COLO668 (cell line): ENCODE results near the gene DENND5A.
"Not testable (repeated sequence)": the region's sequence is repeated elsewhere in the genome, so short reads cannot be mapped to it uniquely, and the experiment has no call there.

Experiments
- DNase-seq: peaks from one replicate; lab custom pipeline; 2025; ENCODE audit not compliant: unreplicated experiment; lab: John Stamatoyannopoulos, UW

DENND5A gene

DNA sequence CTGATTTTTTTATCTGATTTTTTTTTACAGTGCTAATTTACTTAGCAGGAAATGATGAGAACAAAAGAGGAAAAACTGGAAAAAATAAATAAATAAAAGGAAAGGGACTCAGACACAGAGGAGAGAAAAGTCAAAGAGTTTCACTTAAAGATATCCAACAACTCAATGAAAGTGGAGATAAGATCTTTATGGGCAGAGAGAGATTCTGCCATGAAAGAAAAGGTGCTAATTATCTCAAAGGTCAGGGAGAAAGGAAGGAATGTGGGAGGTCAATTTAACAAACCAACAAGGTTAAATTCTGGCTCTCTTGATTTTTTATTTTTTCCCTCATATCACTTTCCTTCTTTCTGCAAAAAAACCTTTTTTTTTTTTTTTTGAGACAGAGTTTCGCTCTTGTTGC lies 86.0 kb downstream of the DENND5A start:
- DNase-seq = no peak

DNA sequence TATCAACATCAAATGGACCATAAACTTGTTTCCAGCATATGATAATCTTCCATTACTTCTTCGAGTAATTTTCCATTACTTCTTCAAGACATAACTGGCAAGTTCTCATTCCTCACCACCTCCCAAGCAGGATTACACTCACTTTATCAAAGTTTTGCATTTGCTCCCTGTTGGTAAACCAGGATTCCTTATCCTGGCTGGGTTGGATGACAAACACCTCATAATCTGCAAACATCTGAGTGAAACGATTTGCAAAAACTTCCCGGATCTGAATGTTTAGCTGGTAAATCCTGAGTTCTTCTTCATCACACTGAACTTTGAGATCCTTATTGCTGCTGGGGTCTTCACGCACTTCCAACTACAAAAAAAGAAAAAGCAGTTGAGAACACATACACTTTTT lies 86.4 kb downstream of the DENND5A start:
- DNase-seq = no peak

DNA sequence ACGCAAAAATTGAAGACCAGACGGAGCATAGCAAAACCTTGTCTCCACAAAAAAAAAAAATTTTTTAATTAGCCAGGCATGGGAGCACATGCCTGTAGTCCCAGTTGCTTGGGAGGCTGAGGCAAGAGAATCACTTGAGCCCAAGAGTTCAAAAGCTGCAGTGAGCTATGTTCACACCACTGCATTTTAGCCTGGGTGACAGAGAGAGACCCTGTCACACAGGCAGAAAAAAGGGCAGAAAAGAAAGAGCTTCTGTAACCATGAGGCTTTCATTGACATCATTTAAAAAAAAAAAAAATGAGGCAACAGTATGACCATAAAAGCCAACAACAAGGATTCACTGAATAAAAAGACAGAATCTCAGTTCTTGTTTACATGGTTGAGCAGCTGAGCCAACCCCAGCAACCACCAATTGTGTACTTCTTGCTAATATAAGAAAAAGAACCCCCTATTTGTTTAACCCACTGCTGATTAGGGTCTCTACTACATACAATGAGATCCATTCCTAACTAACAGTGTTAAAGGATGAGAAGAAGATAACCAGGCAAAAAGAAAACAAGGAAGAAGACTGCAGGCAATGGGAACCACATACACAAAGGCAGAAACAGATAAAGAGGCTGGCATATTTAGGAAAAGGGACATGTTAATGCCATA lies 87.6 kb downstream of the DENND5A start:
- DNase-seq = no peak

GRCh38 chr11:9176550-9176949 lies 88.6 kb downstream of the DENND5A start:
- DNase-seq = no peak

DNA sequence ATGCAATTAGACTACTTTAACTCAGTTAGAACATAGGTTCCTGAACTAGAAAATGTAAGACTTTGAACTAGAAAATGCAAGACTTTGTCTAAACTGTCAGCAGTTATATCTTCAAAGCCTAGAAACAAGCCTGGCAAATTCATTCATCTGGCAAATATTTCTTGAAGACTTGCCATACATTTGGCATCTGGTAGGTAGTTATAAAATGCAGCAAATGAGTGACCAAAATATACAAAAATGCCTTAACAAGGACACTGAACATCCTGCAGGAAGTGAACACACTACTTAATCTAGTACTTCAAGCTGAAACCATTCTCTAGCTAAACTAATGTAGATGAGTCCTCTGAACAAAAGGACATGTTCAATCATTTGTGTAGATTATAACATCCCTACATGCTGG lies 89.0 kb downstream of the DENND5A start:
- no peak for DNase-seq

GRCh38 chr11:9172389-9172788 lies 92.8 kb downstream of the DENND5A start:
- DNase-seq = no peak

DNA sequence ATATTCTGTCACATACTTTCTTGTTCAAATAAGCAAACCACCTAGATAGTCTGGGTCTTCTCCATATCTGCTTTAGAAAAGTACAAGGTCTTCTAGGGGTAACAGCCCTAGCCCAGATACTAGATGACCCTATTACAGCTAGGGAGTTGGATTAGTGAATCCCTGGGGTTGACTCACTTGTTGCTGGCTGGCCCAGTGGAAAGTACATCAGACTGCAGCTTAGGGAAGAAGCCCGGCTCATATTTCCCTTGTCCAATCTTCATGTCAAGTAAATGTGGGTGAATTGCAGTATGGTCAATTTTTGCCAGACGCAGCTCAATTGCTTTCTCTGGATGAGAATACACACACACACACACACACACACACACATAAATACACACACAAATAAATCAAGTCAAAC lies 94.7 kb downstream of the DENND5A start:
- DNase-seq = no peak

GRCh38 chr11:9169595-9170295 lies 95.4 kb downstream of the DENND5A start:
- DNase-seq = no peak

DNA sequence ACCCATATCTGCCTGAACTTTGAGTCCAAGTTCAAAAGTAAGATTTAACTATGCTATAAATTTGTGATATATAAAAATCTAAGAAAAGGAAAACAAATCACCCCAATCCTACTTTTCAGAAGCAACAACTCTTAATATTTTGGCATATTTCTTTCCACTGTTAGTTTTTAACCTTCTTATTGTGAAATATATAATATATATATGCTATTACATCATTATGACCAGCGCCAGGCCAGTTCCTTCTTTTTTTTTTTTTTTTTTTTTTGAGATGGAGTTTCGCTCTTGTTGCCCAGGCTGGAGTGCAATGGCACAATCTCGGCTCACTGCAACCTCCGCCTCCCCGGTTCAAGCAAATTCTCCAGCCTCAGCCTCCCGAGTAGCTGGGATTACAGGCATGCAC lies 103.2 kb downstream of the DENND5A start:
- DNase-seq = not testable (repeated sequence)

DNA sequence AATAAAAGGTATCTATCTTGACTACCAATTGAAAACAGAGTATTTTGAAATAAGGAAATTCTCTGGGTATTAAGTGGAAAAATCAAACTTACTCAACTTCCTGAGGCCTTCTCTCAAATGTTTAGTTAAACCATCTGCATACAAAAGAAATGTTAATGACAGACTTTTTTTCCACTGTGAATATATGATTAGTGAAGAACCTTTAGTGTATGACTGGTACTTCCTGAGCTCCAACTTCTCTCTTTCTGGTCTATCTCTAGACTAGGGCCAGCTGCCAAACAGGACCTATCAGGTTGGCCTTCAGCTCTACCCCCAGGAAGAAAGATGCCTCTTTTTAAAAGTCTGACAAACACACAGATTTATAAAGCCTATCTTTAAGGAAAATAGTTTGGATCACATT lies 105.0 kb downstream of the DENND5A start:
- DNase-seq = no peak

DNA sequence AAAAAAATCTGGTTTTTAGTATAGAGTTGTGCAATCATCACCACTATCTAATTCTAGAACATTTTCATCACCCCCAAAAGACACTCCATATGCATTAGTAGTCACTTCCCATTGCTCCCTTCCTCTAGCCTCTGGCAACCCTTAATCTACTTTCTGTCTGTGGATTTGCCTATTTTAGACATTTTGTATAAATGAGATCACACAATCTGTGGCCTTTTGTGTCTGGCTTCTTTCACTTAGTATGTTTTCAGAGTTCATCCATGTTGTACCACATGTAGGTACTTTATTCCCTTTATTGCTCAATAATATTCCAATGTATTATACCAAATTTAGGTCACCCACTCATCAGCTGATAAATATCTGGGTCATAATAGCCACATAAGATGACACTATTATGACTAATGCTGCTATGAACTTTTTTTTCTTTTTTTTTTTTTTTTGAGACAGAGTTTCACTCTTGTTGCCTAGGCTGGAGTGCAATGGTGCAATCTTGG lies 106.2 kb downstream of the DENND5A start:
- no peak for DNase-seq

DNA sequence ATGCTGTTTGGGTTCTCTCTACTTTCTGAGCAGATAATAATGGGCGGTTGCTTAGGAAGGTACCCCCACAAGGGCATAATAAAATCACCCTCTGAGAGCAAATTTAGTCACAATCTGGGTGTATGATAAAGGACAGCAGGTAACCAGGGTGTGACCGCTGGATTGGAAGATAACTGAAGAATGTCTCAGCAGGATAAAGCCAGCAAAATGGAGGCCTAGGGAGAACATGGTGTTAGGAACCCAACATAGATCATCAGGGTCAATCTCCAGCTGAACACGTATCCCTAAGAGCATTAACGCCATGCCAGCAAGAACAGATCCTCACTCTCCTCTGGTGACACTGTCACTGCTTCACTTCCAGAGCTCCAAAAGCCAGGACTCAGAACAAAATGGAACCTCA lies 109.2 kb downstream of the DENND5A start:
- DNase-seq = no peak

DNA sequence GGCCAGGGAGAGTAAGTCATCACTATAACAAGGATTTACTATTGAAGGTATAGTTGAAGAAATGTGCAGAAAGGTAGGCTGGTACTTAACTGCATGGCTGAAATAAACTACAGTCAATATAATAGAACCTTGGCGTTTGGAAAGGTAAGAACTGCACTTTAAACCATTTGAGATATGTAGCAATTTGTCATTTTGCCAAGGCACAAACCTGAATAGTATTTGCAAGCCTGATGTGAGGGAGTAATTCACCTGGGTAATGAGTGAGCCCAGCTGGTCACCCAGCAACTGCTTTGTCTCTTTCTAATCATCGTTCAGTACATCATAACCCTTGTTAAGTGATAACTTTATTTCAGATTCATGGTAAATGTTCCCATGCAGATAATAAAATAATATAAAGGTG lies 111.5 kb downstream of the DENND5A start:
- DNase-seq = no peak

DNA sequence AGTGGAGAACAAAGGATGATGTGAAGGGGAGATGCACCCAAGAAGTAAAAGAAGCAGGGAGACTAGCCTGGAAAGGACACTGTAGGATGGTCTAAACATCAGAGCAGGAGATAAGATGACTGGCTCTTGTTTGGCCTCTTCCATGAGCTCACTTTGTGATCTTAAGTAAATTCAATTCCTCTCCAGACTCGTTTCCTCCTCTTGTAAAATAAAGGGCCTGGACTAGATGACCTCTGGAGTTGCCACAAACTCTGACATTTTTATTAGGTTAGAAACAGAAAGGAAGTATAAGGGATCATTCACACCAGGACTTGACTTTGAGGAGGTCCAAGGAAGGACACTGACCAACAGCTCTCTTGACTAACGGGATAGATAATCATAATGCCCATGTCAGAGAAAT lies 113.5 kb downstream of the DENND5A start:
- no peak for DNase-seq

GRCh38 chr11:9150926-9151325 lies 114.2 kb downstream of the DENND5A start:
- no peak for DNase-seq

- no peak for DNase-seq
Measured at GRCh38 chr11:9150501-9150900, 114.6 kb downstream of the DENND5A start.

DNA sequence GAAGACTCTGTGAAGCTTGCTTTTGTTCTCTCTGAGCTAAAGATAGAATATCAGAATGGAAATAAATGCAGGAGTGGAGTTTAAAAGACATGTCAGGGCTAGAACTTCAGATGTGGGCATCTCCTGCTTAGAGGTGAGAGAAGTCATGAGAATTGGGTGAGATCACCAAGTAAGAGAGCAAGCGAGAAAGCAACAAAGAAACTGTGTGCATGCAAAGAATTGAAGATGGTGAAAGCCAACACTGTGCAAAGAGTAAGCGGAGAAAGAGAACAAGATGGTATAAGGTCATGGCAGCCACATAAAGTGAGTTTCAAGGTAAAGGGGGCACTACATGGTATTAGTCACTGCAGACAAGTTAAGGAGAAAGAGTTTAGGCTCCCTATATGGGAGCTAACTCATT lies 116.4 kb downstream of the DENND5A start:
- no peak for DNase-seq

DNA sequence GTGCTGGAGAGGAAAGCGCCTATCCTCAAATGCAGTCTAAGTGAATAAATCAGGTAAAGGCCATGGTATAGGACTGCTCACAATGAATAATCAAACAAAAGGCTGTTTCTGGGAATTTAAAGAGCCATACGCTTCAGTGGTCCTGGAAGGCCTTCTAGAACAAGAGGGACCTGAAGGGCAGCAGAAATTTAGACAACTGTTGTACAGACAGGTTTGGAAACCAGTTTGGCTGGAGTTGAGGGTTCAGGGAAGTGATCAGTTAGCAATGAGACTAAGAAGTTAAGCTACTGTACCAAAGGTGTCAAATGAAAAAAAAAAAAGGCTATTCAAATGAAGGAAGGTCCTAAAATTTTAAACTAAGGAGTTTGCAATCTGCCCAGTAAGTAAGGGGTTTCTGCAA lies 117.1 kb downstream of the DENND5A start:
- no peak for DNase-seq

DNA sequence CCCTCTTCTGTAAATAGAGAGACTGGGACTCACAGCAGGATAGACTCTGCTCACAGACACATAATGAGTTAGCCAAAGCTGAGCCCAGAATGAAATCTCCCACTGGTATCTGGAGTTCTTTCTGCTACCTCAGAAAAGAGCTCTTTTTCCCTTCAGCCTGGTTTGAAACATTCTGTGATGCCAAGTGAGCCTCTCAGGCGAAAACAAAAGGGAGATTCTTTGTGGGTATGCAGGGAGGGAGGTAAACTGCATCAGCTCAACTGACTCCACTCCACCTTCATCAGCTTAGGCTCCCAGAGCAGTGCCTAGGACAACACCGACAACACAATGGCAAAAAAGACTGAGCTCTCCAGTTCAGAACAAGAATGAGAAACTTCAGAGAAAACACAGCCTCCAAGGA lies 118.7 kb downstream of the DENND5A start:
- DNase-seq = no peak

GRCh38 chr11:9145283-9145682 lies 119.9 kb downstream of the DENND5A start:
- DNase-seq = no peak

DNA sequence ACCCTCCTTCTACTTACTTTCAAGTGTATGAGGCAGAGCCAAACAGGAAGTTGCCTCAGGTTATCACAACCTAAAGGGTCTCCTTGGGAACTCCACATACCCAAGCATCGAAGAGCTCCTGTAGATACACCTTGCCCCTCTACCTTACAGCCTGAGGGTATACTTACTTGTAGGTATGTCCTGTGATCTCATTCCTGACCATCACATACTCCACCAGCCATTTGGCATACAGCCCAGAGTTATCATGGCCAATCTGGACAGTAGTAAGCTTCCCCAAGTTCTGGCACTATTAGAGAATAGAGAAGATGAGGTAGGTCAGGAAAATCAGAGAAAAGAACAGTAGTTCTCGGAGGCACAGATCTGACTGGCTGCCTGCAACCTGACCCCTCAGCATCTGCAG lies 120.3 kb downstream of the DENND5A start:
- no peak for DNase-seq

DNA sequence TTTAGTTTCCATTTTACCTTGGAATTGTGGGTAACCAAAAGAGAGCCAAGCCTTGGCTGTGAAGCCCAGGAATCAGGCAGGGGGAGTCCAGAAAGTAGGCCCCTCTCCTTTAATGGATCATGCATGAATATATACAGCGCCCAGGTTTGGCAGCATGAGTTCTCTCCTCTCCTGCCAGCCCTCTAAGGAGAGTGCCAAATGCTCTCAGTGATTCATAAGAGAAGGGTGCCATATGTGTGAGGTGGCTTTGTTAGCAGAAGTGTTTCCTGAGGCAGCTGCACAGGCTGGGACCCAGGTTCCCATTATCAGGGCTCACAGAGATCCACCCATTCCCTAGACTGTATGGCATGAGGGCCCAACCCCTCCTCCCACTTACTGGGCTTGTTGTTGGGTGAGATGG lies 121.4 kb downstream of the DENND5A start:
- no peak for DNase-seq

- DNase-seq = no peak
Measured at GRCh38 chr11:9142732-9143131, 122.4 kb downstream of the DENND5A start.
